ENCODE results near the gene CPLX1. TPM values are rescaled to one million over a fixed set of nuclear protein-coding genes. Genes with fewer than 3 reads are reported as not detected.

CPLX1 gene
- total and polyA plus RNA-seq, 9 donors: 0.47 to 10.2 (median 2.3) TPM

DNA sequence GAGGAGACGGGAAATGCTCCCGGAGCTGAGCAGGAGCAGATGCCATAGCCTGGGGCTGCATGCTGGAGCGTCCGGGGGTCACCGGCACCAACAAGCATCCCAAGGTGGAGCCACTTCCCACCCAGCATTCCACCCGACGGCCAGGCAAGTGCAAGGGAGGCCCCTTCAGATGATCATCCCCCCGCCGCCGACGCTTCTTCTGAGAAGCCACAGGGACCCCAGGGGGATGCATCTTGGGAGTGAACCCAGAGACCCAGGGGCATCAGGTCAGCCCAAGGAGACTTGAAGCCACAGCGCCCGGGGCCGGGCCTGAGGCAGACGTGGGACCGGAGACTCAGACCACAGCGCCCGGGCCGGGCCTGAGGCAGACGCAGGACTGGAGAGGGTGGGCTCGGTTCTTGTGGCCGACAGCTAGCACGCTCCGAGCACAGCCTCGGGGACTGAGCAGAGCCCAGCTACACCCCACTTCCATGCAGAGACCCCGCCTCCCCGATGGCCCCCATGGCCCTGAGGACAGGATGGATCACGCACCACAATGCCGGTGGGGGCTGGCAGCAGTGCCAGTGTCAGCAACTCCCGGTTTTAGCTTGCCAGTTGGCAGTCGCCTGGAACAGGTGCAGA is 33.0 kb upstream of the CPLX1 start:
- no peaks in the 10 kb centered on the region for H3K4me1 ChIP-seq (ENCODE audit: insufficient read depth)
- H3K27me3 ChIP-seq: no peaks in the 10 kb centered on the region
- no peak for DNase-seq
- no peak overlapping the region for H3K4me3 ChIP-seq
- WGBS, 3 donors: 90 to 93% (median 91%) methylated on average over 31 of the region's 31 CpGs
- TF ChIP-seq EP300 (IDR thresholded peaks at IDR 0.05) (no peak), POLR2A (IDR thresholded peaks at IDR 0.05) (no peak), CTCF (IDR thresholded peaks at IDR 0.05) (no peak)
- intact Hi-C loops (cut with DNase I): no loop called here
- no peak overlapping the region for H3K27ac ChIP-seq
- no peaks in the 10 kb centered on the region for H3K36me3 ChIP-seq
- no peaks in the 10 kb centered on the region for H3K9me3 ChIP-seq

- Histone ChIP-seq H3K27me3 (no peaks in the 10 kb centered on the region), H3K9me3 (no peaks in the 10 kb centered on the region), H3K27ac (no peak overlapping the region), H3K4me3 (no peak overlapping the region), H3K36me3 (no peaks in the 10 kb centered on the region), H3K4me1 (ENCODE audit: insufficient read depth) (no peaks in the 10 kb centered on the region)
- no peak for DNase-seq
- no peak for TF ChIP-seq POLR2A (IDR thresholded peaks at IDR 0.05)
- TF ChIP-seq CTCF (IDR thresholded peaks at IDR 0.05): no peak
- TF ChIP-seq EP300 (IDR thresholded peaks at IDR 0.05): no peak
- 92 to 93% (median 92%) methylated on average over 17 of the region's 17 CpGs for WGBS, 3 donors
- intact Hi-C loops (cut with DNase I): no loop called here
Measured at GRCh38 chr4:858041-858481, 32.1 kb upstream of the CPLX1 start.

DNA sequence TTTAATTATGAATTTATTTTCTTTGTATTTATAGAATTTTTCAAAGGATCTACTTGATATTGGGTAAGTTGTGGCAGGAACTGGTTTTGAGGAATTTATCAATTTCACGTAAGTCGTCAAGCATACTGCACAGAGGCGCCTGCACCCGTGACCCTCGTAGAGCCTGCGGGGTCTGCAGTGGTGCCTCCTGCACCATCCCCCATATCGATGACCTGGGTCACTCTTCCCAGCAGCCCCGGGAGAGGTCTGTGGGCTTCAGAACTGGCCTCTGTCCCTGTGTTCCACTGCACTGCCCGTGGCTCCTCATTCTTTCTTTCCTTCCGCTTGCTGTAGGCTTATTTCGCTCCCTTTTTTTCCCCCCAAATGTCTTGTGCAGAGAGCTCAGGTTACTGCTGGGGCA is 31.5 kb upstream of the CPLX1 start:
- TF ChIP-seq CTCF (IDR thresholded peaks at IDR 0.05): no peak
- TF ChIP-seq EP300 (IDR thresholded peaks at IDR 0.05): no peak
- no peak for TF ChIP-seq POLR2A (IDR thresholded peaks at IDR 0.05)
- WGBS, 3 donors: 89 to 93% (median 90%) methylated on average over 11 of the region's 11 CpGs
- Histone ChIP-seq H3K9me3 (no peaks in the 10 kb centered on the region), H3K27ac (no peak overlapping the region), H3K4me3 (no peak overlapping the region), H3K4me1 (ENCODE audit: insufficient read depth) (no peaks in the 10 kb centered on the region), H3K36me3 (no peaks in the 10 kb centered on the region), H3K27me3 (no peaks in the 10 kb centered on the region)
- DNase-seq: no peak
- intact Hi-C loops (cut with DNase I): no loop called here

- WGBS, 3 donors: 94 to 96% (median 96%) methylated on average over 3 of the region's 3 CpGs
- no peak for DNase-seq
- H3K36me3 ChIP-seq: no peaks in the 10 kb centered on the region
Measured at GRCh38 chr4:856225-856901, 30.4 kb upstream of the CPLX1 start.

More at GRCh38 chr4:856225-856901, 30.4 kb upstream of the CPLX1 start:
- Histone ChIP-seq H3K4me3 (no peak overlapping the region), H3K27me3 (no peaks in the 10 kb centered on the region), H3K27ac (no peak overlapping the region), H3K4me1 (ENCODE audit: insufficient read depth) (no peaks in the 10 kb centered on the region), H3K9me3 (no peaks in the 10 kb centered on the region)
- TF ChIP-seq POLR2A (IDR thresholded peaks at IDR 0.05) (no peak), EP300 (IDR thresholded peaks at IDR 0.05) (no peak), CTCF (IDR thresholded peaks at IDR 0.05) (no peak)
- intact Hi-C loops (cut with DNase I): no loop called here

Measured in ovary (tissue), 9 donors.